Hepatocyte (in vitro differentiated cells): Measurements from ENCODE around the gene NUMA1.

Experiments
- EZH2 ChIP-seq: fragments of 200-600 bp; sonication (generic); IDR thresholded peaks from 2 replicates; pipeline ENCODE4 v1.6.1; 2016; ENCODE audit warnings: antibody characterized with exemption, mild to moderate bottlenecking, borderline replicate concordance
- EZH2phosphoT487 ChIP-seq: fragments of 200-600 bp; sonication (generic); IDR thresholded peaks from one replicate; pipeline ENCODE4 v1.6.1; 2018; ENCODE audit warnings: antibody characterized with exemption, mild to moderate bottlenecking, low read depth, moderate library complexity; ENCODE audit not compliant: unreplicated experiment, severe bottlenecking
- TF ChIP-seq, protein P1 (sequence below): fragments of 200-600 bp; sonication (generic); IDR thresholded peaks from 2 replicates; pipeline ENCODE4 v1.5.1; 2016; ENCODE audit warnings: antibody characterized with exemption, mild to moderate bottlenecking; ENCODE audit not compliant: poor library complexity

DNA sequence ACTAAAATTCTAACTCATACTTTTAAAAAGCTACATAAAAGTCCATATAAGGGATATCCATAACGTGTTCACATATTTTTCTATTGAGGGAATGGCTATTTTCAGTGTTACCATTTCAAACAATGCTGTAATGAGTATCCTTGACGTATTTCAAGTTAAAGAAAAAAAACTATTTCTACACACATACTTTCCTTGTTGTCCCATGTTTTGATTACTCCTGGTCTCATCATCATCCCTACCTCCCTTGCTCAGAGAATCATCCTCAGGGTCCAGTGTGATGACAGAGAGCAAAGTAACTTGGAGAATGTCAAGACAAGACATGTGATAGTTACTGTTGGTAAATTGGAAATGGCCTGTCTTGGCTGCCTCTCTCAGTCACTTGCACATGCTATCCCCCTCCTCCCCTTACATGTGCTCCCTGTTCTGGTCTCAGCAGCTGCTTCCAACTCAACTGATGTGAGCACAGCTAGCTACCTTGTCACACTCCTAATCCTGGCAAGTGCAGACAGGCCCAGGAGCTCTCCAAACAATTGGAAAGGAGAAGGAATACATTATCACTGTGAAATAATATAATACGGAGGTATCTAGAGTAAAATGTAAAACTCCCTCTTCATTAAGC, 21.8 kb downstream of the NUMA1 start:
- TF ChIP-seq, protein P1, sequence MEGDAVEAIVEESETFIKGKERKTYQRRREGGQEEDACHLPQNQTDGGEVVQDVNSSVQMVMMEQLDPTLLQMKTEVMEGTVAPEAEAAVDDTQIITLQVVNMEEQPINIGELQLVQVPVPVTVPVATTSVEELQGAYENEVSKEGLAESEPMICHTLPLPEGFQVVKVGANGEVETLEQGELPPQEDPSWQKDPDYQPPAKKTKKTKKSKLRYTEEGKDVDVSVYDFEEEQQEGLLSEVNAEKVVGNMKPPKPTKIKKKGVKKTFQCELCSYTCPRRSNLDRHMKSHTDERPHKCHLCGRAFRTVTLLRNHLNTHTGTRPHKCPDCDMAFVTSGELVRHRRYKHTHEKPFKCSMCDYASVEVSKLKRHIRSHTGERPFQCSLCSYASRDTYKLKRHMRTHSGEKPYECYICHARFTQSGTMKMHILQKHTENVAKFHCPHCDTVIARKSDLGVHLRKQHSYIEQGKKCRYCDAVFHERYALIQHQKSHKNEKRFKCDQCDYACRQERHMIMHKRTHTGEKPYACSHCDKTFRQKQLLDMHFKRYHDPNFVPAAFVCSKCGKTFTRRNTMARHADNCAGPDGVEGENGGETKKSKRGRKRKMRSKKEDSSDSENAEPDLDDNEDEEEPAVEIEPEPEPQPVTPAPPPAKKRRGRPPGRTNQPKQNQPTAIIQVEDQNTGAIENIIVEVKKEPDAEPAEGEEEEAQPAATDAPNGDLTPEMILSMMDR = no peak
- no peak for TF ChIP-seq EZH2
- no peak for TF ChIP-seq EZH2phosphoT487
